Kidney epithelial cell (primary cell): ENCODE measurements around the gene CEP95. TPM values are rescaled to one million over a fixed set of nuclear protein-coding genes. Genes with fewer than 3 reads are reported as not detected.
A peak's percentile ranks its signal among the peaks of the same experiment; 100 is the strongest.

Experiments
- DNase-seq: peaks from one replicate; pipeline ENCODE4 v3.0.0-alpha.2; 2010; ENCODE audit warnings: low read depth
- H3K27me3 ChIP-seq: 2 replicates; pipeline ENCODE4 v1.6.0; 2011; ENCODE audit warnings: low read length; ENCODE audit not compliant: control insufficient read depth, insufficient read depth
- H3K36me3 ChIP-seq: 2 replicates; pipeline ENCODE4 v1.5.1; 2011; ENCODE audit warnings: low read length; ENCODE audit not compliant: control insufficient read depth, insufficient read depth
- H3K4me3 ChIP-seq: 2 replicates; pipeline ENCODE4 v1.5.1; 2011; ENCODE audit warnings: low read depth, mild to moderate bottlenecking, control low read depth, low read length
- CTCF ChIP-seq: IDR thresholded peaks from 2 replicates; pipeline ENCODE4 v1.5.1; 2011; ENCODE audit warnings: mild to moderate bottlenecking, moderate library complexity, low read length, control low read depth, inconsistent platforms; ENCODE audit not compliant: insufficient read depth, poor library complexity, severe bottlenecking
- total RNA-seq: library from RNA; depleted of rRNA; stranded (reverse); fragments of >200 nt; gene quantifications from 2 replicates; pipeline ENCODE4 v1.2.3, GENCODE V29; 2015

The CEP95 gene
- total RNA-seq, 1 donor from 2014 or later, result 39.8 TPM

- Histone ChIP-seq H3K4me3 (peak overlapping the region; percentile 100), H3K27me3 (no peaks in the 10 kb centered on the region), H3K36me3 (peaks cover 7% of the 10 kb centered on the region)
- no peak for TF ChIP-seq CTCF
- no peak for DNase-seq
These were observed 1.2 kb upstream of the CEP95 start for GRCh38 chr17:64505340-64506200.

GRCh38 chr17:64506201-64506575 is 589 bp upstream of the CEP95 start, which contains the start of gene DDX5:
Gene DDX5, minus strand, starts transcription at chr17:64506289. Its CDS starts 170 bp downstream, at chr17:64506119.
- H3K27me3 ChIP-seq, result no peaks in the 10 kb centered on the region
- TF ChIP-seq CTCF, result no peak
- DNase-seq, result peak; percentile 85
- peaks cover 4% of the 10 kb centered on the region for H3K36me3 ChIP-seq
- H3K4me3 ChIP-seq, result peak within 1 kb of the TSS; percentile 100

- peak overlapping the region; percentile 100 for H3K4me3 ChIP-seq
- H3K36me3 ChIP-seq, result peaks cover 3% of the 10 kb centered on the region
- H3K27me3 ChIP-seq, result no peaks in the 10 kb centered on the region
- TF ChIP-seq CTCF, result peak; percentile 55
- no peak for DNase-seq
These were observed 621 bp downstream of the CEP95 start for GRCh38 chr17:64507413-64507782.

GRCh38 chr17:64508683-64509082 is 1.9 kb downstream of the CEP95 start:
- no peaks in the 10 kb centered on the region for H3K27me3 ChIP-seq
- no peak for TF ChIP-seq CTCF
- no peaks in the 10 kb centered on the region for H3K36me3 ChIP-seq
- no peak for DNase-seq
- H3K4me3 ChIP-seq, result no peak overlapping the region

GRCh38 chr17:64509179-64509578 is 2.4 kb downstream of the CEP95 start:
- Histone ChIP-seq H3K27me3 (no peaks in the 10 kb centered on the region), H3K4me3 (no peak overlapping the region), H3K36me3 (no peaks in the 10 kb centered on the region)
- TF ChIP-seq CTCF, result no peak
- no peak for DNase-seq

GRCh38 chr17:64515419-64515818 is 8.6 kb downstream of the CEP95 start:
- TF ChIP-seq CTCF, result no peak
- Histone ChIP-seq H3K4me3 (no peak overlapping the region), H3K36me3 (peaks cover 2% of the 10 kb centered on the region), H3K27me3 (no peaks in the 10 kb centered on the region)
- no peak for DNase-seq
